Measurements from ENCODE around the gene TMED10.

- TF ChIP-seq CTCF (IDR thresholded peaks at IDR 0.05) (no peak), POLR2A (IDR thresholded peaks at IDR 0.05) (no peak)
These were observed 47.8 kb downstream of the TMED10 start for GRCh38 chr14:75128596-75128990.
